ENCODE data around the gene RPP14. TPM values are rescaled to one million over a fixed set of nuclear protein-coding genes. Genes with fewer than 3 reads are reported as not detected.
"Not testable (repeated sequence)": the region's sequence is repeated elsewhere in the genome, so short reads cannot be mapped to it uniquely, and the experiment has no call there.

Gene RPP14
- total RNA-seq, 1 donor: 16.0 TPM

DNA sequence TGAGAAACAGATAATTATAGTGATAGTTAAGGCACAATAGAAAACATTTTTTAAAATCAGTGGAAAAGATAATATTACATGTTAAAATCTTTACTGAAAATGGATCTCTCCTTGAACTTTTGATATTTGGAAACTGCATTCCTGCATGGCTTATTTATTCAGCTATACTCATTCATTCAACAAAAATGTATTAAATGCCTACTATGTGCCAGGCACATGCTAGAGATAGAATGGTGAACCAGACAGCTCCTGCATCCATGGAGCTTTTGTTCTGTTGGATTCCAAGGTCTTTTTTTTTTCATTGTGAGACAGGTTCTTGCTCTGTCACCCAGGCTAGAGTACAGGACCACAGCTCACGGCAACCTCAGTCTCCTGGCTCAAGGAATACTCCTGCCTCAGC is 31.1 kb downstream of the RPP14 start:
- no peak for TF ChIP-seq CTCF (IDR thresholded peaks at IDR 0.05; ENCODE audit: insufficient read depth, low read depth, low read length)
- DNase-seq (ENCODE audit: low read depth): no peak
- H3K4me3 ChIP-seq (ENCODE audit: low read depth, low read length): no peak overlapping the region

GRCh38 chr3:58339146-58339545 is 33.1 kb downstream of the RPP14 start:
- H3K4me3 ChIP-seq (ENCODE audit: low read depth, low read length); DNase-seq (ENCODE audit: low read depth): not testable (repeated sequence)

DNA sequence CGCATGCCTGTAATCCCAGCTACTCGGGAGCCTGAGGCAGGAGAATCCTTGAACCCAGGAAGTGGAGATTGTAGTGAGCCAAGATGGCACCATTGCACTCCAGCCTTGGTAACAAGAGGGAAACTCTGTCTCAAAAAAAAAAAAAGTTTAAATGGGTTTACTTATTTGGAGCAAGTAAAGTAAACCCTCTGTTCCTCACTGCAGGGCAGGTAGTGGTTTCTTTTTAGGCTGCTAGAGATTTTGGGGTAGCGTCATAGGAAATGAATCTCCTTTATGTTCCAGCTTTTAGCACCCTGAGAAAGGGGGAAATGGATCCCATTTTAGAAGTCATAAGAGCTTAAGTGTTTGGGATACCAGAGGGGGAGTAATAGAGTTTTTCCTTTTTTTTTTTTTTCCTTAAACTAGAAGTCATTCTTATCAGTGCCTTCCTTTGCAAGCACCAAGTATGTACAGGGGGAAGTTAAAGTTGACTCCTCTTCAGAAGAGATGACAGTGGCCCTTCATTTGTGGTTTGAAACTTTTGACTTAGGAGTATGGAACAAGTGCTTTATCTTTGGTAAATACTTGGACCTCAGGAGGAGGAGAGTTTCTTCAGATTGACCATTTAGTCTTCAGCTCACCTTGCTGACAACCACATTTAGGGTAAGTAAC is 34.7 kb downstream of the RPP14 start:
- no peak for TF ChIP-seq CTCF (IDR thresholded peaks at IDR 0.05; ENCODE audit: insufficient read depth, low read depth, low read length)
- no peak for DNase-seq (ENCODE audit: low read depth)
- no peak overlapping the region for H3K4me3 ChIP-seq (ENCODE audit: low read depth, low read length)

DNA sequence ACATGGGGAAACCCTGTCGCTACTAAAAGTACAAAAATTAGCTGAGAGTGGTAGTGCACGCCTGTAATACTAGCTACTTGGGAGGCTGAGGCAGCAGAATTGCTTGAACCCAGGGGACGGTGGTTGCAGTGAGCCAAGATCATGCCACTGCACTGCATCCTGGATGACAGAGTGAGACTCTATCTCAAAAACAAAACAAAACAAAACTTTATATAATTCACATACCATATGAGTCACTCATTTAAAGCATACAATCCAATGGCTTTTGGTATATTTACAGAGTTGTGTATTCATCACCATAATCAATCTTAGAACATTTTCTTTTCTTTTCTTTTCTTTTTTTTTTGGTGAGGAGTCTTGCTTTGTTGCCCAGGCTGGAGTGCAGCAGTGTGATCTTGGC is 35.3 kb downstream of the RPP14 start:
- H3K4me3 ChIP-seq (ENCODE audit: low read depth, low read length): no peak overlapping the region
- TF ChIP-seq CTCF (IDR thresholded peaks at IDR 0.05; ENCODE audit: insufficient read depth, low read depth, low read length): no peak
- DNase-seq (ENCODE audit: low read depth): no peak

DNA sequence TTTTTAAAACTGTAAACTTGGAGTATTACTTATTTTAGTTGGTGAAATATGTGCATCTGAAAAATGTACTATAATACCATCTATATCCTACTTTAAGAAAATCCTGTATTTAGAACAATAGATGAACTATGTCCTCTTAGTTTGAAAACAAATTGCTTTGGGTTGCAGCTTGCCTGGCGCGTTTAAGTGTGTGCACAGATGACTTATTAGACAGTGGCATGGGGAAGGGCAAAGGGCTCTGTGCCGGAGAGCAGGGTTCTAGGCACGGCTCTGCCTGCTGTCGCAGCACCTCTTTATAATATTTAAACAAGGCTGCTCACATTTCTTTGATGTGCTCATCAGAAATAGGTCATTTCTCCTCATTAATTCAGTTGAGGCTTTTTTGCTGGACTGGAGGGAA is 36.6 kb downstream of the RPP14 start:
- TF ChIP-seq CTCF (IDR thresholded peaks at IDR 0.05; ENCODE audit: insufficient read depth, low read depth, low read length): no peak
- no peak for DNase-seq (ENCODE audit: low read depth)
- no peak overlapping the region for H3K4me3 ChIP-seq (ENCODE audit: low read depth, low read length)

DNA sequence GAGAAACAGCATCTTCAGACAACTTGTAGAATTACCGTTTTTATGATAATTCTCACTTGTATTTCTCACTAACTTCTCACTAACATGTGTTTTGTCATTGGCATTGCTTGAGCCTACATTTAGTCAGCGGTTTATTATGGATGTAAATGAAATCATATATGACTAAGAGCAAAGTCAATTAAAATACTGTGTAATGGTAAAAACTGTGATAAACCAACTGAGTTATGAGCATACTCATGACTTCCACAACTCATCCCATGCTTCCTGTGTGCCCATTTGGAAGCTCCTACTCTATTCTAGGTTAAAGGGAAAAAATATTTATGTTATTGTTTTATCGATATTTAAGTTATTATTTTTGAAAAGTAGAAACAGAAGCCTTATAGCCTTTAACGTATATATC is 39.4 kb downstream of the RPP14 start:
- no peak for TF ChIP-seq CTCF (IDR thresholded peaks at IDR 0.05; ENCODE audit: insufficient read depth, low read depth, low read length)
- H3K4me3 ChIP-seq (ENCODE audit: low read depth, low read length): no peak overlapping the region
- no peak for DNase-seq (ENCODE audit: low read depth)

- H3K4me3 ChIP-seq (ENCODE audit: low read depth, low read length): no peak overlapping the region
- no peak for TF ChIP-seq CTCF (IDR thresholded peaks at IDR 0.05; ENCODE audit: insufficient read depth, low read depth, low read length)
- no peak for DNase-seq (ENCODE audit: low read depth)
These were observed 40.3 kb downstream of the RPP14 start for GRCh38 chr3:58346368-58346767.

Measured in fibroblast of villous mesenchyme (primary cell).